Memory B cell (primary cell): ENCODE measurements around the gene UBAP2L.
A peak's percentile ranks its signal among the peaks of the same experiment; 100 is the strongest.
"Not testable (repeated sequence)": the region's sequence is repeated elsewhere in the genome, so short reads cannot be mapped to it uniquely, and the experiment has no call there.

Experiments
- ATAC-seq: fragments of 150-1000 bp; cut with Tn5 transposase; 2 replicates; pipeline ENCODE4 v1.10.0; 2021; ENCODE audit warnings: low read depth, mild to moderate bottlenecking, moderate library complexity
- DNase-seq, 2 donors: peaks; one replicate each; pipeline ENCODE4 v3.0.0; 2022; ENCODE audit warnings: low spot score in 2 of 2
- H3K27ac Mint-ChIP-seq: one replicate; pipeline ENCODE4 v1.8.0; 2022; ENCODE audit warnings: mild to moderate bottlenecking, moderate library complexity, mixed read lengths
- H3K27me3 Mint-ChIP-seq: one replicate; pipeline ENCODE4 v1.8.0; 2022; ENCODE audit warnings: mixed read lengths
- H3K36me3 Mint-ChIP-seq: one replicate; pipeline ENCODE4 v1.8.0; 2022; ENCODE audit warnings: mild to moderate bottlenecking, mixed read lengths
- H3K4me1 Mint-ChIP-seq: one replicate; pipeline ENCODE4 v1.8.0; 2022; ENCODE audit warnings: mixed read lengths
- H3K4me3 Mint-ChIP-seq: one replicate; pipeline ENCODE4 v1.8.0; 2022; ENCODE audit warnings: mild to moderate bottlenecking, moderate library complexity, mixed read lengths
- H3K9me3 Mint-ChIP-seq: one replicate; pipeline ENCODE4 v1.8.0; 2022; ENCODE audit warnings: mixed read lengths

Gene UBAP2L

DNA sequence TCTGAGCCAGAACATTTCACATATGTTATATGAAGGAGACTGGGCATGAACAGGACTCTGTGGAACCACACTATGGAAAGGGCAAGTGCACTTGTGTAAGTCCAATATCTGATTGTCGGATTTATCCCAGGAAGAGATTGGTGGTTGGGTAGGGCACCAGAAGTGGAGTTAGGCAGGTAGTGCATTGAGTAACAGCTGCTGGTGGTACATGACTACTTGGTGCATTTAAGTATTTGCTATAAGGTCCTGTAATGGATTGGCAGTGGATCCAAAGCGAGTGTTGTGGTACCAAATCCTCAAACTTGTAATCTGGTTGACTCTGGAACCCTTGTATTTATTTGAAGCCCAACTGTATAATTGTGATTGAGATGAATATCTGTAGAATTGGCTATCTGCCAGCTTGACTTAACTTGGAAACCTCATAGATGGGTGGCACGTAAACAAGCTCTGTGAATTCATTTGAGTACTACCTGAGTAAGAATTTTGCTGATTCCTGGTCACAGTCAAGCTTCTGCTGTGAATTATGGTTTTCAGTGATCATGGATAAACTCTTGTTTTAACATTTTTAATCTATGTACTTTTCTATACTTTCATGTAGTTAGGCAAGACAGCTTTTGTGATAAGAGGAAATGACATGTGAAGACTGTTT is 21.1 kb downstream of the UBAP2L start:
- Mint-ChIP-seq H3K27me3 (no peaks in the 10 kb centered on the region), H3K4me3 (no peak overlapping the region), H3K9me3 (no peaks in the 10 kb centered on the region), H3K4me1 (peaks cover 5% of the 10 kb centered on the region), H3K27ac (no peak overlapping the region), H3K36me3 (peaks cover 43% of the 10 kb centered on the region)
- no peak for ATAC-seq
- DNase-seq = no peak

DNA sequence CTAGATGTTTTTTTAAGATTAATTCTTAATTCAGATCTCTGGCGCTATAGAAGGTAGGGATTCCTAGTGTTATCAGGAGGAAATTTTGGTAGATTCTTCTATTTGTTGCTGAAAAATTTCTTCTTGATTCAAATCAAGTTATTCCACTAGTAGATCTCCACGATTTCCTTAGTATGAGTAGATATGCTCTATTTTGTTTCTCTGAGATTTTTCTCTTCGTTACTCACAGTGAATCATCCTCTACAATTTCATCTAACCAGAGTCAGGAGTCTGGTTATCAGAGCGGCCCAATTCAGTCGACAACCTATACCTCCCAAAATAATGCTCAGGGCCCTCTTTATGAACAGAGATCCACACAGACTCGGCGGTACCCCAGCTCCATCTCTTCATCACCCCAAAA is 32.9 kb downstream of the UBAP2L start:
- H3K36me3 Mint-ChIP-seq = peaks cover 36% of the 10 kb centered on the region

DNA sequence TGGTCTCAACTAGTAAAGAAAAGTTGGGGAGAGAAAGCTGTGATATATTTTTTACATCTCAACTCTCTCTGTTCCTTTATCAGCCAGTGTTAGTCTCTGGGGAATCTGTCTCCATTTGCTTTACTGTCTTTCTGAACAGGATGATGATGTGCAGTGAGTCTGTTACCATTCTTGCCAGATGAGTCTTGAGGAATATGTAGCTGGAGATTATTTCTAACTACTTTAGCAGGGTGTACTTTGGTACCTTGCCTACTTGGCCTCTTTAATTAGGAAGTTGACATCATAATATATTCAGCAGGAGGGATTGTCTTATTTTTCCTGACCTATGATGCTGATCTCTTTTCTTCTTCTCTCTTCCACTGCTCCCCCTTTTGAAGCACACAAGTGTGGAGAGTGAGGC is 35.9 kb downstream of the UBAP2L start:
- Mint-ChIP-seq H3K27me3 (no peaks in the 10 kb centered on the region), H3K36me3 (peaks cover 38% of the 10 kb centered on the region), H3K9me3 (no peaks in the 10 kb centered on the region), H3K27ac (no peak overlapping the region), H3K4me1 (no peaks in the 10 kb centered on the region), H3K4me3 (no peak overlapping the region)
- DNase-seq (no peak), ATAC-seq (no peak)

More for the DNA sequence above, 32.9 kb downstream of the UBAP2L start:
- no peak overlapping the region for H3K4me3 Mint-ChIP-seq
- no peaks in the 10 kb centered on the region for H3K27me3 Mint-ChIP-seq
- no peaks in the 10 kb centered on the region for H3K4me1 Mint-ChIP-seq
- ATAC-seq (no peak), DNase-seq (no peak)
- no peak overlapping the region for H3K27ac Mint-ChIP-seq
- H3K9me3 Mint-ChIP-seq = no peaks in the 10 kb centered on the region

DNA sequence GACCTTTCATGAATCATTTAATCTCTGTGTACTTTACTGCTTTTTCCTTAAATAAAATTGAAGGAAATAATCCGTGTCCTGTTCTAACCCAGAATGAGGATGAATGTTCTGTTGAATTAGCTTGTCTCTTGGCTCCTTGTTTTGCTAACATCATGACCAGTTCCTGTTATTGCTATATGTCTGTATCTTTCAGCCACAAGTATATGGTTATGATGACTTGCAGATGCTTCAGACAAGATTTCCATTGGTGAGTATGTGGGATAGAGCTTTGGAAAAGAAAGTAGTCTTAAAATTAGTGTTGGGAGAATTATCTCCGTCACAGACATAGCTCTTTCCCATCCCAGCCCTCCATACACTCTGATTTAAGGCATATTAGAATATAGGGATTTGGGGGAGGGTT is 38.0 kb downstream of the UBAP2L start:
- Mint-ChIP-seq H3K27ac (no peak overlapping the region), H3K4me3 (no peak overlapping the region), H3K4me1 (no peaks in the 10 kb centered on the region), H3K27me3 (no peaks in the 10 kb centered on the region), H3K36me3 (peaks cover 51% of the 10 kb centered on the region), H3K9me3 (no peaks in the 10 kb centered on the region)
- no peak for DNase-seq
- no peak for ATAC-seq

DNA sequence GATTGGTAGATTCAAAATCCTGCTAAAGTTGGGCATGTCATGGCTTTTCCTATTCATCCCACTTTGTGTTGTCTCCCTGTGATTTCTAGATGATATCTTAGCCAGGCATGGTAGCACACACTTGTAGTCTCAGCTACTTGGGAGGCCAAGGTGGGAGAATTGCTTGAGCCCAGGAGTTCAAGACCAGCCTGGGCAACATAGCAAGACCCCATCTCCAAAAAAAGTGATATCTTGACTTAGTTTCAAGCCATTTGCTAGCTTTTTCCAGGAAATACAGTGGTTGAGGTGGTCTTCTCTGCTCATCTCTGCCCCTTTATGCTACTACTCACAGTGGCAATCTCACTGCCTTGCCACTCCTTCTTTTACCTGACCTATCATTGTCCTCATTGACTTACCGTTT is 39.4 kb downstream of the UBAP2L start:
- Mint-ChIP-seq H3K4me3 (no peak overlapping the region), H3K9me3 (no peaks in the 10 kb centered on the region), H3K27ac (no peak overlapping the region), H3K4me1 (no peaks in the 10 kb centered on the region), H3K36me3 (peaks cover 50% of the 10 kb centered on the region), H3K27me3 (no peaks in the 10 kb centered on the region)
- DNase-seq = no peak
- ATAC-seq = no peak

DNA sequence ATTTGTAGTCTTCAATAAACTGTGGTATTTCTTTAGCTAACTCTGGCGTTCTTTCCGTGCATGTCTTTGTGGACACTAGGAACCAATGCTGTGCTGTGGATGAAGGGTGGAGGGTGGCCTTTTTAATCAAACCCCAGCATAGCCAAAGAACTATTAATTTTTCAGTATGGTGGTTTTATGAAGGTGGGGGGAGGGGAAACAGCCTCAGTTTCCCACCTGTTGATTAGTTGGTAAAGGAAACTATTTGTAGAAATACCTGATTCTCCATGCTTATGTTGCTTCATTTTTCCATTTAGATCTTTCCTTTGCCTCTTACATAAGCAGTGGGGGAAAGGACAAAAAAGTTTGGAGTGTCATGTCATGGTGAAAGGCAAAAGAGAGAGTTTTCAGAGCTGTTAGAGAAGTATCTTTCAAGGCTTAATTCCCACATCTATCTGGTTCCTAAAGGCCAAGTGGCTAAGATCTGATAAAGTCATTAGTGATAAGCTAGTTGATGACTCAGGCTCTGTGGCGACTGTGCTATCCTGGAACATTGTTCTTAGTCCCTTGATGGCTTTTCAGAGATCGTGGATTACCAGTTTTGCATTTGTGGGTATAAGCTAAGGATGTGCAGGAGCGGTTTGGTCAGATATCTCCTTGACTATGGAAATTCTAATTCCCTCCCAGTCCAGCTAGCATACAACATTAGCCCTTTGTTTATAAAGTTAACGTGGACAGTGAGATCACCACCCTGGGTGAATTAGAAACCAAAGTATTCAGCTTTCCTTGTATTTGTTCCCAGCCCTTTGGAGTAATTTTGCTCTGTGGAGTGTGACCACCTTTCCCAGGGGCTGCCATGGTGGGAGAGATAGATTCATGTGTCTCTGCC is 42.9 kb downstream of the UBAP2L start:
- Mint-ChIP-seq H3K4me1 (no peaks in the 10 kb centered on the region), H3K36me3 (peaks cover 34% of the 10 kb centered on the region), H3K27ac (peak overlapping the region; percentile 85), H3K9me3 (no peaks in the 10 kb centered on the region), H3K4me3 (no peak overlapping the region), H3K27me3 (no peaks in the 10 kb centered on the region)
- ATAC-seq (no peak), DNase-seq (no peak)

DNA sequence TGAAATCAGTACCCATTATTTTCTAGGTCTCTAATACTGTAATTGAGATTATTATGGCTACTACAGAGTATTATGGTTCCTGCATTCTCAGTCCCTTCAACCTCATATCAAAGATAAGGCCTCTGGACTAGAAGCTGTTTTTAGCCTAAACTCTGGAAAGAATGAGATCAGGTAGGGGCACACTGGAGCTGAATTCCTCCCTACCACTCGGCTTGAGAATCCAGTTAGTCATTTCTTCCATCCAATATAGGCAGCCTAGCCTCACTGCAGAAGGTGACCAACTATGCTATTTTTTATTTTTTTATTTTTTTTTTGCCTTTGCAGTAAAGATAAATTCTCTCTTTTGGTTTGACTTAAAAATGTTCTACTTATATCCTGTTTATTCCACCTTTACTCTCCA is 43.7 kb downstream of the UBAP2L start:
- Mint-ChIP-seq H3K27ac (peak overlapping the region; percentile 85), H3K27me3 (no peaks in the 10 kb centered on the region), H3K4me1 (no peaks in the 10 kb centered on the region), H3K36me3 (peaks cover 37% of the 10 kb centered on the region), H3K4me3 (no peak overlapping the region), H3K9me3 (no peaks in the 10 kb centered on the region)
- ATAC-seq = no peak
- no peak for DNase-seq

DNA sequence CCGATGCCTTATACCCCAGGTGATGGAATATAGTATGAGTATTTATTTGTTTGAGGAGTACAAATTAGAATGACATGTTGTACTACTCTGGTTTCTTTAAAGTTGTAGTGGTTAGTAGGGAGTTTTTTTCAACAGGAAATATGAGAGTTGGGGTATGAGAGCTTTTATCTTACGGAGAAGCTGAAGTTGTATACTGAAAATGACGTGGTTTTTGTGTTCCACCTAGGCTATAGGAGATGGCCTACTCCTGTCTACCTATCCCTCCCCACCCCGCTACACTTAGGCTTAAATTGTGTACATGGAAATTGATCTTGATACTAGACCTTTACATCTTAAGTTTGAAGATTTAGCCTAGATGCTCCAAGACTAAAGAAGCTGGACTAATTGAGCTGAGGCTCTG is 44.8 kb downstream of the UBAP2L start:
- no peak overlapping the region for H3K4me3 Mint-ChIP-seq
- DNase-seq = no peak
- peak overlapping the region; percentile 85 for H3K27ac Mint-ChIP-seq
- no peaks in the 10 kb centered on the region for H3K9me3 Mint-ChIP-seq
- H3K36me3 Mint-ChIP-seq = peaks cover 33% of the 10 kb centered on the region
- H3K4me1 Mint-ChIP-seq = no peaks in the 10 kb centered on the region
- no peak for ATAC-seq
- H3K27me3 Mint-ChIP-seq = no peaks in the 10 kb centered on the region

DNA sequence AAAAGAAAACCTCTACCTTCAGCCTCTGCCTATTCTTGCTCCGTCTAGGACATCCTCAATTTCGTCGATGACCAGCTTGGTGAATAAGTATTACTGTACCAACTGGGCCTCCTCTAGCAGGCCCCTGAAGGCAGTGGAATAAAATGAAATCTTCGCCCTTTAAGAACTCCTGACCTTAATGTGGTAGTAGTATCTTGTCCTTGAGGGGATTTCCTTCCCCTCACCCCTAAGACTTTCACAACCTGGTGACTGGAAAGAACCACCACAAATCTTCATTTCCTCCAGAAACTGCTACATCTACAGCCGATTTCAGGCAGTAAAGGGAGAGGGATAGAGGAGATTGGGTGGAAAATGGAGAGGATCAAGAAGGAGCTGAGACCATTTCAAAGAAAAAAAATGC is 50.1 kb downstream of the UBAP2L start:
- Mint-ChIP-seq H3K4me1 (peaks cover 17% of the 10 kb centered on the region), H3K27ac (peak overlapping the region; percentile 95), H3K4me3 (no peak overlapping the region), H3K9me3 (no peaks in the 10 kb centered on the region), H3K36me3 (peaks cover 21% of the 10 kb centered on the region), H3K27me3 (no peaks in the 10 kb centered on the region)
- ATAC-seq = no peak
- DNase-seq = no peak

DNA sequence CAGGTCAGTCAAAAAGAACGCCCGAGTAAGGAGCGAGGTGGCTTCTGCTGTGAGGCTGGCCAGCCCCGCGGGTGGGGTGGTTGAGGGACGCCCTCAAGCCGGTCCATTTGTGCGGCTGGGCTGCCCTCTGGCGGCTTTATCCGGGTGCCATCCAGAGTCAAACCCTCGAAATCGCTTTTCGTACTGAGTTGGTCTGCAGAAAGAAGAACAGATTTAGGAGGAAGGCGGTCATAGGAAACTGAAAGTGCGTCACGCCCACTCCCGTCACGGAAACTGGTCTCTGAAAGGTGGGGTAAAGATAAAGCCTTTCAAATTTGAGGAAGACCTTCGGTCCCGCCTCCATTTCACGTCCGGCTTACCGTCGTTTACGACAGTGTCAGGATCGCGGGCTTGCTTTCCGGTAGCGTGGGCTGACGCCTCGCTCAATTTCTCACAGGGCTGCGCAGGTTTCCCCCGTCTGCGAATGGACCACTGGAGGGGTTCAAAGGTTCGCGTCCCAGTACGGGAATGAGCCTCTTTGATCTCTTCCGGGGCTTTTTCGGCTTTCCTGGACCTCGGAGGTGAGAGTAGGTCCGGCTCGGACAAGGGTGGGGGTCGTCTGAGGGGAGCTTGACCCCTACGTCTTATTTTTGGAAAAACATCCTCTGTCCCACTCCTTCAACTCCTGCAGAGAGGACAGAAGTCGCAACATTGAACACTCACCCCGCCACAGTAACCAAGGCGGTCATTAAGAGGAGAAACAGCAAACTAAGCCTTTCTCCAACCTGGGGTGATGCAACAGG is 51.7 kb downstream of the UBAP2L start, which contains the start of gene HAX1:
TSS of gene HAX1 (plus strand) at position 413 of the 782 bp plus-strand sequence. CDS start at position 508, 95 bp downstream.
- Mint-ChIP-seq H3K4me1 (peaks cover 17% of the 10 kb centered on the region), H3K36me3 (peaks cover 23% of the 10 kb centered on the region)

DNA sequence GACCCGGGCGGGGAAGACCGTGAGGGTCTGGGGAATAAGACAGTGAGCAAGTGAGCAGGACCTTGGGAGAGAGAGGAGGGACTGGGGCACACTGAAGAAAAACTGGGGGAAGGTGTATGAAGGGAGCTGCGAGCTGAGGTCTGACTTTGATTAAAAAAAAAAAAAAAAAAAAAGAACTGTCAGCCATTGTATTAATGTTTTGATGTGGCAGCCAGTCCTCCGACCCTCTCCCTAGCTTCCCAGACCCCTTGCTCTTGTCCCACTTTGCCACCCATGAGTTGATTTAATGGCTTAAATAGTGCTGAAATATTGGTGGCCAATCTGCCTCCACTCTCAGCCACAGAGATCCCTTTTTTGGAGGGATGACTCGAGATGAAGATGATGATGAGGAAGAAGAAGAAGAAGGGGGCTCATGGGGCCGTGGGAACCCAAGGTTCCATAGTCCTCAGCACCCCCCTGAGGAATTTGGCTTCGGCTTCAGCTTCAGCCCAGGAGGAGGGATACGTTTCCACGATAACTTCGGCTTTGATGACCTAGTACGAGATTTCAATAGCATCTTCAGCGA is 52.3 kb downstream of the UBAP2L start:
- peak overlapping the region; percentile 93 for H3K4me3 Mint-ChIP-seq
- peaks cover 23% of the 10 kb centered on the region for H3K36me3 Mint-ChIP-seq
- ATAC-seq = no peak
- peak in 1 of 2 donors; percentile 19 for DNase-seq
- H3K4me1 Mint-ChIP-seq = peaks cover 17% of the 10 kb centered on the region
- peak overlapping the region; percentile 95 for H3K27ac Mint-ChIP-seq
- H3K9me3 Mint-ChIP-seq = no peaks in the 10 kb centered on the region
- no peaks in the 10 kb centered on the region for H3K27me3 Mint-ChIP-seq

More for the DNA sequence above, 51.7 kb downstream of the UBAP2L start, which contains the start of gene HAX1:
- ATAC-seq (peak; percentile 93), DNase-seq (peak; percentile 85 to 91)
- no peaks in the 10 kb centered on the region for H3K9me3 Mint-ChIP-seq
- H3K4me3 Mint-ChIP-seq = peak within 1 kb of the TSS; percentile 93
- H3K27ac Mint-ChIP-seq = peak within 1 kb of the TSS; percentile 95
- no peaks in the 10 kb centered on the region for H3K27me3 Mint-ChIP-seq

DNA sequence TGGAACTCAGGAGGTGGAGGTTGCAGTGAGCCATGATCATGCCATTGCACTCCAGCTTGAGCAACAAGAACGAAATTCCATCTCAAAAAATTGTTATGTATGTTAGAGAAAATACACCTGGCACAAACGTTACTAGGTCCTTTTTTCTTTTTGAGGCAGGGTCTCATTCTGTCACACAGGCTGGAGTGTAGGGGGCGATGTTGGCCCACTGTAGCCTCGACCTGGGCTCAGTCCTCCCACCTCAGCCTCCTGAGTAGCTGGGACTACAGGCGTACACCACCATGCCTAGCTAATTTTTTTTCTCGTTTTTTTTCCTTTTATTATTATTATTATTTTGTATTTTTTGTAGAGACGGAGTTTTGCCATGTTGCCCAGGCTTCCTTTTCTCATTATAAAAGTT is 56.0 kb downstream of the UBAP2L start:
- Mint-ChIP-seq H3K9me3 (no peaks in the 10 kb centered on the region), H3K27ac (no peak overlapping the region), H3K4me1 (peaks cover 17% of the 10 kb centered on the region), H3K36me3 (peaks cover 15% of the 10 kb centered on the region), H3K4me3 (no peak overlapping the region), H3K27me3 (no peaks in the 10 kb centered on the region)
- DNase-seq (no peak), ATAC-seq (no peak)

DNA sequence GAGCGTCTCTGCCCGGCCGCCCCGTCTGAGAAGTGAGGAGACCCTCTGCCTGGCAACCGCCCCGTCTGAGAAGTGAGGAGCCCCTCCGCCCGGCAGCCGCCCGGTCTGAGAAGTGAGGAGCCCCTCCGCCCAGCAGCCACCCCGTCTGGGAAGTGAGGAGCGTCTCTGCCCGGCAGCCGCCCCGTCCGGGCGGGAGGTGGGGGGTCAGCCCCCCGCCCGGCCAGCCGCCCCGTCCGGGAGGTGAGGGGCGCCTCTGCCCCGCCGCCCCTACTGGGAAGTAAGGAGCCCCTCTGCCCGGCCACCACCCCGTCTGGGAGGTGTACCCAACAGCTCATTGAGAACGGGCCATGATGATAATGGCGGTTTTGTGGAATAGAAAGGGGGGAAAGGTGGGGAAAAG is 66.8 kb downstream of the UBAP2L start:
- not testable (repeated sequence) for ATAC-seq

DNA sequence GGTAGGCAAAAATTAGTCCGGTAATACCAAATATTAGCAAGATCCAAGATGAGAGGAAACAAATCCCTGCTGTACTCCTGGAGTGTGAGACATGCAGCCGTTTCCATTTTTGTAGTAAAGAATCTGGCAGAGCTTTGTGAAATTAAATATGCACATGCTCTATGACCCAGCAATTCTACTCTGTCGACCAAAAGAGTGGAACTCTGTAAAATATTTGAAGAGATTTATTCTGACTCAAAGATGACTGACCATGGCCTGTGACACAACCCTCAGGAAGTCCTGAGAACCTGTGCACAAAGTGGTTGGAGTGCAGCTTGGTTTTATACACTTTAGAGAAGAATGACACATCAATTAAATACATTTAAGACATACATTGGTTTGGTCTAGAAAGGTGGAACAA is 67.9 kb downstream of the UBAP2L start:
- Mint-ChIP-seq H3K4me3 (no peak overlapping the region), H3K27ac (no peak overlapping the region), H3K4me1 (no peaks in the 10 kb centered on the region), H3K36me3 (peaks cover 4% of the 10 kb centered on the region), H3K27me3 (peaks cover 2% of the 10 kb centered on the region), H3K9me3 (peaks cover 4% of the 10 kb centered on the region)
- DNase-seq (no peak), ATAC-seq (no peak)

More for the DNA sequence above, 66.8 kb downstream of the UBAP2L start:
- not testable (repeated sequence) for H3K9me3 Mint-ChIP-seq, H3K36me3 Mint-ChIP-seq, H3K27me3 Mint-ChIP-seq, H3K4me1 Mint-ChIP-seq, H3K4me3 Mint-ChIP-seq, H3K27ac Mint-ChIP-seq, DNase-seq
